H54 (cell line): ENCODE measurements around the gene WDR4.
A peak's percentile ranks its signal among the peaks of the same experiment; 100 is the strongest.
"Not testable (repeated sequence)": the region's sequence is repeated elsewhere in the genome, so short reads cannot be mapped to it uniquely, and the experiment has no call there.

Experiments used
- DNase-seq: peaks from one replicate; pipeline ENCODE4 v3.0.0; 2011; ENCODE audit warnings: low spot score, mixed read lengths; ENCODE audit not compliant: insufficient read length
- FAIRE-seq: peaks from 3 replicates; lab custom pipeline; 2011; peaks lifted over from hg19 to GRCh38; lab: Jason Lieb, UNC
- POLR2A ChIP-seq: IDR thresholded peaks from 2 replicates; pipeline ENCODE4 v1.6.1; 2011; ENCODE audit warnings: low read depth, mild to moderate bottlenecking, low read length

Gene WDR4

DNA sequence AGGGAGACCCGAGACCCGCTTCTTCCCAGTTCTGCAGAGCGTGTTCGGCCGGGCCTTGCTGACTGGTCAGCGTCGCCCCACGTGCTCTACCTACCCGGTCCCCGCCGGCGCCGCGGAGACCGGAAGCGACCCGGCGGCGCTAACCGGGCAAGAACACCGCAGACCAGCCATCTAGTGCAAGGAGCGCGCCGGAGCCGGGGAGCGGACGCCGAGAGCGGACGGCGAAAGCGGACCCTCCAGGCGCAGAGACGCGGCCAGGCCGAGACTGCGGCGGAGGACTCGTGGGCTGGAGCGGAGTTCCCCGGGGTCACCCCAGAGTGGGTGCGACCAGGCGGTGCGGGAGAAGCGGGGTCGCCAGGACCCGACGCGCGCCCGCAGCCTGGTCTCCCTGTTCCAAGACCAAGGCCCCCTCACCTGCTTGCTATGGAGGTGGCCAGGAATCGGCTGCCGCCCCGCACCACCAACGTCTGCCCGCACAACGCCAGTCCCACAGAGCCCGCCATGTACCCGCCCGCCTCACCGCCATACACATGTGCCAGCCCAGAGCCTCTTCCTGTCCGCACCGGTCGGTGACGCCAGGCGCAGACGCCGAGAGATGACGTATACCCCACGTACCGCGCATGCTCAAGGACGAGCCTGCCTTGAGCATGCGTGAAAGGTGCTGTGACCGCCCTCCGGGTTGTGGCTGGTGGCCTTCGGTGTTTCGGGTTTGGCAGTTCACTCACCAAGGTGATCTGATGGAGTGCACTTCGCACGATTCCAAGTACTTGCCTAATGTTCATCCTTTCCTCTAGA lies at the start of gene WDR4:
WDR4 (minus strand) TSS at position 547 of the 795 bp plus-strand sequence; CDS start at position 503, 44 bp downstream.
- peak; percentile 97 for TF ChIP-seq POLR2A
- DNase-seq (peak; percentile 99), FAIRE-seq (peak; percentile 60)

GRCh38 chr21:42927474-42928200 lies 48.3 kb upstream of the WDR4 start:
- DNase-seq, FAIRE-seq: not testable (repeated sequence)

DNA sequence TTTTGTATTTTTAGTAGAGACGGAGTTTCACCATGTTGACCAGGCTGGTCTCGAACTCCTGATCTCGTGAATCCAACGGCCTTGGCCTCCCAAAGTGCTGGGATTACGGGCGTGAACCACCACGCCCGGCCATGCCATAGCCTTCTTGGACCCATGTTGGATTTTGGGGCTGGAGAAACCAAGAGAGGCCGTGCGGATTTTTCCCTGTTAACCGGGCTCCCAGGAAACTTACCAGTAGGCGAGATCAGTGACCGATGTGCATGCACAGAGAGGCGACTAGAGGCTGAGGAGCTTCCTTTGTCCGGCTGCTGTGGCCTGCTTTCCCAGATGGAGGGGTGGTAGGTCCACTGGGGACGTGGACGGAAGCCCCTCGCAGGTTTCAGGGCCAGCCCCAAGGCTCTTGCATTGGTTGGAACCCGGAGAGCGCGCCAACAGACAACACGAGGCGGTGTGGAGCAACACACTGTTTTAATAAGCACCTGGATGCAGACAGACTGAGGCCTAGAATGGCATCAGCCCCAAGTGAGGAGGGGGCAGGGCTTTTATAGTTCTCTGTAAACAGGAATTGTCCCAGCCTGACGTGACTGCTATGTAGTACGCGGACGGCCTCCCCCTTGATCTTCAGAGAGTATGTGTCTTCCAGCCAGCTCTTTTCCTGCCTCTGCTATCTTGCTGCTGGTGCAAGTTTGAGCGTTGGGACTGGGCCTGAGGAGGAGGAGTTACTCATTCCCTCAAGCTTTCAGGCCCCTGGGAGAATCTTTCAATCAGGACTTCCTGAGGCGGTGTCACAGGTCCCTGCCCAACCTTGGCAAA lies 46.0 kb upstream of the WDR4 start, which contains the start of gene ERVH48-1:
ERVH48-1 (minus strand) TSS at position 517 of the 813 bp plus-strand sequence. CDS start 6,624 bp downstream, outside the sequence.
- TF ChIP-seq POLR2A: no peak
- no peak for FAIRE-seq
- no peak for DNase-seq

- FAIRE-seq (no peak), DNase-seq (no peak)
- no peak for TF ChIP-seq POLR2A
These were observed 45.1 kb upstream of the WDR4 start for GRCh38 chr21:42924433-42924751.

- peak; percentile 82 for DNase-seq
These were observed 44.5 kb upstream of the WDR4 start for GRCh38 chr21:42923553-42924432.

GRCh38 chr21:42922918-42923317 lies 43.6 kb upstream of the WDR4 start:
- FAIRE-seq (no peak), DNase-seq (no peak)
- TF ChIP-seq POLR2A: no peak

More at GRCh38 chr21:42923553-42924432, 44.5 kb upstream of the WDR4 start:
- peak; percentile 6 for FAIRE-seq
- 0 out of 2 replicates have a peak, but pooled peaks have one; percentile 25 for TF ChIP-seq POLR2A

DNA sequence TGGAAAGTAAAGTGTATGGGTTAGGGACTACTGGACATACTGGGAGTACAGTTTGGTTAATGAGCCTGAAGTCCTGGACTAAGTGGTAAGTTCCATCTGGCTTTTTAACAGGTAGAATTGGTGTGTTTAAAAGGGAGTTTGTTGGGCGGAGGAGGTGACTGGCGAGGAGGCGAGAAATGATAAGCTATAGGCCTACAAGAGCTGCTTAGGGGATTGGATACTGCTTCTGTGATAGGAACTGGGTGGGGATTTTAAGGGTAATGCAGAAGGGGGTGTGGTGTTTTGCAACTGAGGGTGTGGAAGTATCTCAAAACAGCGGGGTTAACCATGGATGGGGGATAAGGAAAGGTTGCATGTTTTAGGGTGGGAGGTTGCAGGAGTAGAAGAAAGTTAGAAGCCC lies 42.6 kb upstream of the WDR4 start:
- FAIRE-seq: no peak
- no peak for DNase-seq
- TF ChIP-seq POLR2A: no peak

DNA sequence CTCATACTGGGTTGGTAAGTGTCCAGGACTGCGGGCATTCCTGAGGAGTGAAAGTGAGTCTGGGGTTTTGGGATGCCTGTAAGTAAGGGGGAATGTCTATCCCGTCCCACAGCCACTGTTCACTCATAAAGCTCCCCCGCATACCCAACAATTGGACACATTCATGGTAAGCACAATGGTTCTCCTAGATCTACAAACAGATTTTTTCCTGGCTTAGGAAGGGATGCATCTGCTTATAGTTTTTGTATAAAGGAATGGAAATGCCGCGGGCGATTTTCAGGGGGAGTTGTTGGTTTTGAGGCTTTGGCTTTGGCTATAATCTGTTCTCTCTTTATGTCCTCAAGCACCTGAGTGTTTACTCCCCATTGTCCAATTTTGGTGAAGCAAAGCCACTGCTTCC lies 39.0 kb upstream of the WDR4 start:
- no peak for TF ChIP-seq POLR2A
- DNase-seq: no peak
- FAIRE-seq: no peak

DNA sequence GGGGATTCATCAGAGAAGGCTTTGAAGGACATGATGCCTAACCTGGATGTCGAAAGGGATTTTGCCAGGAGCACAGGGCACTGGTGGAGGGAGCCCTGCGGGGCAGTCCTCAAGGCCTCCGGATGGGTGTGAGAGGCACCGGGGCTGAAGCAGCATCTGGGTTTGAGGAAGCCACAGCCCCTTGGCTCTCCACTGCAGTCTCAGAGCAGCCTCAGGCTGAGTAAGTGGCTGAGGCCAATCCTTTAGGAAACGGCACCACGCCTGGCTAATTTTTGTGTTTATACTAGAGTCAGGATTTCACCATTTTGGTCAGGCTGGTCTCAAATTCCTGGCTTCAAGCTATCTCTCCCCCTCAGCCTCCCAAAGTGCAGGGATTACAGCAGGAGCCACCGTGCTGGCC lies 34.1 kb upstream of the WDR4 start:
- DNase-seq (no peak), FAIRE-seq (no peak)
- no peak for TF ChIP-seq POLR2A

DNA sequence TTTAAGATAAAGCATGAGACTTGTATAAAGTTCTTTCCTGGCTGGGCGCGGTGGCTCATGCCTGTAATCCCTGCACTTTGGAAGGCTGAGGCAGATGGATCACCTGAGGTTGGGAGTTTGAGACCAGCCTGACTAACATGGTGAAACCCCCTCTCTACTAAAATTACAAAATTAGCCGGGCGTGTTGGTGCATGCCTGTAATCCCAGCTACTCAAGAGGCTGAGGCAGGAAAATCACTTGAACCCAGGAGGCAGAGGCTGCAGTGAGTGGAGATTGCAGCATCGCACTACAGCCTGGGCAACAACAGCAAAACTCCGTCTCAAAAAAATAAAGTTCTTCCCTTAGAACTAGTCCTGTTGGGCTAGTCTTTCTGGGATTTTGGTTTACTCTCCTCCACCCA lies 32.6 kb upstream of the WDR4 start:
- FAIRE-seq, DNase-seq: not testable (repeated sequence)

GRCh38 chr21:42908484-42908883 lies 29.1 kb upstream of the WDR4 start:
- FAIRE-seq, DNase-seq: not testable (repeated sequence)

DNA sequence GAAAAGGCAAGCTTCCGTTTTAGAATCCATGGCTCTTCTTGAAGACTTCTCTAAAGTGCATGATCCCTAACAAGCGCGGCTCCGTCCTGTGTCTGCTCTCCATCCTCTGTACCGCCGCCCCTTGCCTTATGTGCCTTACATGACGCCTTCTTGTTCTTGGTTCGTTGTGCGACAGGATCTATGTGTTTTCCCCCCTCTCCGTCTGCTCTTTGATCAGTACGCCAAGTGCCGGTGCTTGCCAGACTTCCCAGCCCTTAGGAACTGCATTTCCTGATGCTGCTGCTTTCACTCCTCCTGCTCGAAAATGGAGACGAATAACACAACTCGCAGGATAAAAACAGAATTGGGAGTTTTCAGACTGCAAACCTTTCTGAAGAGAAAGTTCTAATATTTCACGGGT lies 26.9 kb upstream of the WDR4 start:
- no peak for TF ChIP-seq POLR2A
- DNase-seq (no peak), FAIRE-seq (no peak)

DNA sequence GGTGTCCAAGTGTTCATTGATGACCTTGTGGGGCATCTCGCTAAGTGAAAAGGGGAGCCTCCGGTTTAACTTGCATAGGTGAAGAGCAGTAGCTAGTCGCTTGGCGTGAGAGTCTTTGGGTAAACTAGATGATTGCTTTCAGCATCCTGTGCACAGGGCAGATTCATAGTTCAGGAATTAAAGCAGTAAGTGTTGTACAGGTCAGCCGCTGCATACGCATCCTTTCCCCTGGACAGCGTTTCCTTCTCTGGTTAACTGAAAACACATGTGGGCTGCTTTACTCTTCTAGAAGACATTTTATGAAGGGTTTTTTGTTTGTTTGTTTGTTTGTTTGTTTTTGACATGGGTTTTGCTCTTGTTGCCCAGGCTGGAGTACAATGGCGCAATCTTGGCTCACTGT lies 25.9 kb upstream of the WDR4 start:
- FAIRE-seq (no peak), DNase-seq (no peak)
- no peak for TF ChIP-seq POLR2A
